GM12872 (cell line): ENCODE data around the gene TMA16.

Experiments used
- TF ChIP-seq, protein P1 (sequence below): IDR thresholded peaks from 3 replicates; pipeline ENCODE4 v1.5.1; 2011; ENCODE audit warnings: low read depth, mild to moderate bottlenecking, low read length, moderate library complexity; ENCODE audit not compliant: insufficient read depth

Gene TMA16

DNA sequence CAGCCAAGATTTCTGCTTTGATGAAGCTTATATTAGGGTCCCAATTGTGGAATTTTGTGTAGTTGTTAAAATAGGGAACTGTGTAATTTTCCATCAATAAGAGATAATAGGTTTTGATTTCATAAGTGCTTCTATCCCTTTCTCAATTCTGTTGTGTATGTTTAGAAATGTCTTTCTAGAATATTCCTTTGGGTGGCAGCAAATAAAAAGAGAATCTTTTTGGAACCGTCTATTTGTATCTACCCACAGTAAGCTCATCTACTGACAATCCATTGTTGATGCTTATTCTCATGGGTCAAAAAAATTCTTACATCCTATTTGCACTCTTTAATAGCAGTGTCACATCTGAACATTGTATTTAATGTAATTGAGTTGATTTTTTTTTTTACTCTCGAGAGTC lies 61.7 kb downstream of the TMA16 start:
- TF ChIP-seq, protein P1, sequence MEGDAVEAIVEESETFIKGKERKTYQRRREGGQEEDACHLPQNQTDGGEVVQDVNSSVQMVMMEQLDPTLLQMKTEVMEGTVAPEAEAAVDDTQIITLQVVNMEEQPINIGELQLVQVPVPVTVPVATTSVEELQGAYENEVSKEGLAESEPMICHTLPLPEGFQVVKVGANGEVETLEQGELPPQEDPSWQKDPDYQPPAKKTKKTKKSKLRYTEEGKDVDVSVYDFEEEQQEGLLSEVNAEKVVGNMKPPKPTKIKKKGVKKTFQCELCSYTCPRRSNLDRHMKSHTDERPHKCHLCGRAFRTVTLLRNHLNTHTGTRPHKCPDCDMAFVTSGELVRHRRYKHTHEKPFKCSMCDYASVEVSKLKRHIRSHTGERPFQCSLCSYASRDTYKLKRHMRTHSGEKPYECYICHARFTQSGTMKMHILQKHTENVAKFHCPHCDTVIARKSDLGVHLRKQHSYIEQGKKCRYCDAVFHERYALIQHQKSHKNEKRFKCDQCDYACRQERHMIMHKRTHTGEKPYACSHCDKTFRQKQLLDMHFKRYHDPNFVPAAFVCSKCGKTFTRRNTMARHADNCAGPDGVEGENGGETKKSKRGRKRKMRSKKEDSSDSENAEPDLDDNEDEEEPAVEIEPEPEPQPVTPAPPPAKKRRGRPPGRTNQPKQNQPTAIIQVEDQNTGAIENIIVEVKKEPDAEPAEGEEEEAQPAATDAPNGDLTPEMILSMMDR, result peak; percentile 23; the same call in 2 of the 3 replicates

- TF ChIP-seq, protein P1, result no peak
Measured at GRCh38 chr4:163556650-163557391, 62.3 kb downstream of the TMA16 start.

GRCh38 chr4:163558539-163559044 lies 64.1 kb downstream of the TMA16 start:
- TF ChIP-seq, protein P1, result no peak

DNA sequence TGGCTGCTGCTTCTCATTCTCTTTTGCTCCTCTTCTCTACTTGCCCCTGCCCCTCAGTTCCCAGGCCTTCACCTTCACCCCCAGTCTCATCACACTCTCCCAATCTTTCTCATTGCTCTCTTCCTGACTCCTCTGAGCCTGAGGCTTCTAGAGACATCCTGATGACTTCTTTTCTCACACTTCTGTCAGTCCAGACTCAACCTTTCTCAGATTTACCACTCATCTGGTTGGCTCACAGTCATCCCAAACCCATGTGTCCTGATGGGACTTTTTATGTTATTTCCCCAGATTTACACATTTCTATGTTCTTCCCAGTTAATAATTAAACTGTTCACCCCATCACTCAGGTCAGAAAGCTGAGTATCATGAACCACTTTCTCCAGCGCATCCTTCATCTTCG lies 68.0 kb downstream of the TMA16 start:
- TF ChIP-seq, protein P1, result no peak

- TF ChIP-seq, protein P1, result no peak
Measured at GRCh38 chr4:163563592-163563991, 69.1 kb downstream of the TMA16 start.

- TF ChIP-seq, protein P1, result no peak
Measured at GRCh38 chr4:163564221-163564720, 69.8 kb downstream of the TMA16 start.

GRCh38 chr4:163565226-163566135 lies 71.0 kb downstream of the TMA16 start:
- TF ChIP-seq, protein P1, result no peak
